NCI-H524 treated with DMSO at 0.1 percent for 48 hours (cell line): Measurements from ENCODE around the gene UAP1.
"Not testable (repeated sequence)": the region's sequence is repeated elsewhere in the genome, so short reads cannot be mapped to it uniquely, and the experiment has no call there.

Source experiments
- DNase-seq: peaks from one replicate; lab custom pipeline; 2025; lab: John Stamatoyannopoulos, UW

UAP1 gene

GRCh38 chr1:162565460-162565859 lies 3.9 kb downstream of the UAP1 start:
- no peak for DNase-seq

- DNase-seq = no peak
Measured at GRCh38 chr1:162566870-162567269, 5.3 kb downstream of the UAP1 start.

- DNase-seq = no peak
Measured at GRCh38 chr1:162568802-162569201, 7.3 kb downstream of the UAP1 start.

- DNase-seq = no peak
Measured at GRCh38 chr1:162570718-162571117, 9.2 kb downstream of the UAP1 start.

- not testable (repeated sequence) for DNase-seq
Measured at GRCh38 chr1:162571121-162571520, 9.6 kb downstream of the UAP1 start.

- no peak for DNase-seq
Measured at GRCh38 chr1:162571696-162572095, 10.2 kb downstream of the UAP1 start.

GRCh38 chr1:162573136-162573535 lies 11.6 kb downstream of the UAP1 start:
- DNase-seq = no peak

GRCh38 chr1:162578071-162578700 lies 16.7 kb downstream of the UAP1 start:
- DNase-seq = no peak

- DNase-seq = no peak
Measured at GRCh38 chr1:162578936-162579335, 17.4 kb downstream of the UAP1 start.

- no peak for DNase-seq
Measured at GRCh38 chr1:162580308-162580707, 18.8 kb downstream of the UAP1 start.

- not testable (repeated sequence) for DNase-seq
Measured at GRCh38 chr1:162582901-162583300, 21.4 kb downstream of the UAP1 start.

- DNase-seq = not testable (repeated sequence)
Measured at GRCh38 chr1:162585101-162585500, 23.6 kb downstream of the UAP1 start.

- no peak for DNase-seq
Measured at GRCh38 chr1:162587347-162587746, 25.8 kb downstream of the UAP1 start.

- no peak for DNase-seq
Measured at GRCh38 chr1:162587761-162588260, 26.3 kb downstream of the UAP1 start.

GRCh38 chr1:162590101-162590500 lies 28.6 kb downstream of the UAP1 start:
- no peak for DNase-seq

- no peak for DNase-seq
Measured at GRCh38 chr1:162590686-162591085, 29.2 kb downstream of the UAP1 start.

GRCh38 chr1:162596514-162597170 lies 35.1 kb downstream of the UAP1 start:
- DNase-seq = no peak

GRCh38 chr1:162599451-162599850 lies 37.9 kb downstream of the UAP1 start:
- DNase-seq = no peak

- DNase-seq = not testable (repeated sequence)
Measured at GRCh38 chr1:162603117-162603516, 41.6 kb downstream of the UAP1 start.

GRCh38 chr1:162605225-162605927 lies 43.9 kb downstream of the UAP1 start:
- no peak for DNase-seq

- no peak for DNase-seq
Measured at GRCh38 chr1:162609306-162609705, 47.8 kb downstream of the UAP1 start.

GRCh38 chr1:162612606-162613400 lies 51.3 kb downstream of the UAP1 start:
- peak; percentile 65 for DNase-seq
